ENCODE data around the gene NPFFR1.

DNA sequence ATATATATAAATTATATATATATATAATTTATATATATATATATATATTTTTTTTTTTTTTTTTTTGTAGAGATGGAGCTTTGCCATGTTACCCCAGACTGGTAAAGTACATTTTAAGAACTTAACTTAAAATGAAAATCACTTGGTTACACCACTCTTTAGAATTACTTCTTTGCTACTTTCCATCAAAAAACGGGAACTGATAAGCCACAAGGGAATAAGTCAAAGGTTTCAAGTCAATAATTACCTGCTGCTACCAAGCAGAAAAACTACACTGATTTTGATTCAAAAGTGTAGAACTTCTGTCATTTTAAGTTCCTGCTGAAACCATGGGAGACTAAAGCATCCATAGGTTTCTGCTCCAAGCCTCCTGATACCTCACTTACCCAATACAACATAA, 62.8 kb downstream of the NPFFR1 start:
- TF ChIP-seq, protein P1, sequence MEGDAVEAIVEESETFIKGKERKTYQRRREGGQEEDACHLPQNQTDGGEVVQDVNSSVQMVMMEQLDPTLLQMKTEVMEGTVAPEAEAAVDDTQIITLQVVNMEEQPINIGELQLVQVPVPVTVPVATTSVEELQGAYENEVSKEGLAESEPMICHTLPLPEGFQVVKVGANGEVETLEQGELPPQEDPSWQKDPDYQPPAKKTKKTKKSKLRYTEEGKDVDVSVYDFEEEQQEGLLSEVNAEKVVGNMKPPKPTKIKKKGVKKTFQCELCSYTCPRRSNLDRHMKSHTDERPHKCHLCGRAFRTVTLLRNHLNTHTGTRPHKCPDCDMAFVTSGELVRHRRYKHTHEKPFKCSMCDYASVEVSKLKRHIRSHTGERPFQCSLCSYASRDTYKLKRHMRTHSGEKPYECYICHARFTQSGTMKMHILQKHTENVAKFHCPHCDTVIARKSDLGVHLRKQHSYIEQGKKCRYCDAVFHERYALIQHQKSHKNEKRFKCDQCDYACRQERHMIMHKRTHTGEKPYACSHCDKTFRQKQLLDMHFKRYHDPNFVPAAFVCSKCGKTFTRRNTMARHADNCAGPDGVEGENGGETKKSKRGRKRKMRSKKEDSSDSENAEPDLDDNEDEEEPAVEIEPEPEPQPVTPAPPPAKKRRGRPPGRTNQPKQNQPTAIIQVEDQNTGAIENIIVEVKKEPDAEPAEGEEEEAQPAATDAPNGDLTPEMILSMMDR (IDR thresholded peaks at IDR 0.05; ENCODE audit: insufficient read depth, low read length) = no peak
- TF ChIP-seq POLR2AphosphoS5 (IDR thresholded peaks at IDR 0.05; ENCODE audit: low read depth) = no peak
